HEK293 (cell line): ENCODE measurements around the gene PARD3.

Source experiments
- CTCF ChIA-PET: fragments of 350-600 bp; formaldehyde crosslinking; extraction: SDS; loops from one replicate; lab custom pipeline; 2021; ENCODE audit warnings: antibody characterized with exemption; lab: Yijun Ruan, JAX
- POLR2A ChIA-PET: fragments of 300-600 bp; formaldehyde crosslinking; extraction: SDS; loops from one replicate; lab custom pipeline; 2020; ENCODE audit warnings: antibody characterized with exemption, inconsistent platforms; lab: Yijun Ruan, JAX
- H3K27ac ChIP-seq: fragments of 200-500 bp; sonication (Bioruptor generic); 2 replicates; pipeline ENCODE4 v1.5.1; 2014; ENCODE audit warnings: low read depth, low read length, control low read depth, inconsistent platforms; ENCODE audit errors: extremely low read depth
- H3K36me3 ChIP-seq, 2 experiments: fragments of 200-500 bp in 1 of 2; sonication (Bioruptor generic) in 1 of 2; 1 replicate in 1 of 2; 2 replicates in 1 of 2; pipeline ENCODE4 v1.5.1; 2014 to 2017; ENCODE audit warnings: inconsistent platforms in 2 of 2, low read length in 2 of 2; ENCODE audit not compliant: control insufficient read depth in 2 of 2, insufficient read depth in 1 of 2
- H3K4me1 ChIP-seq: fragments of 200-500 bp; sonication (Bioruptor generic); 2 replicates; pipeline ENCODE4 v1.5.1; 2014; ENCODE audit warnings: mild to moderate bottlenecking, low read length, inconsistent platforms; ENCODE audit not compliant: control insufficient read depth, insufficient read depth
- H3K4me3 ChIP-seq: 2 replicates; pipeline ENCODE4 v1.5.1; 2011; ENCODE audit warnings: low read depth, mild to moderate bottlenecking, control low read depth, low read length, moderate library complexity
- H3K9me3 ChIP-seq: fragments of 200-500 bp; sonication (Bioruptor generic); 2 replicates; pipeline ENCODE4 v1.5.1; 2014; ENCODE audit warnings: low read depth, low read length, inconsistent platforms; ENCODE audit not compliant: control insufficient read depth, insufficient read depth
- MZF1 ChIP-seq: fragments of 450-650 bp; formaldehyde crosslinking; IDR thresholded peaks from 2 replicates; pipeline ENCODE4 v1.5.1; 2017; ENCODE audit warnings: missing biosample characterization, missing genetic modification characterization, borderline replicate concordance
- SCRT2 ChIP-seq: fragments of 450-650 bp; formaldehyde crosslinking; IDR thresholded peaks from 2 replicates; pipeline ENCODE4 v1.5.1; 2016; ENCODE audit warnings: missing biosample characterization, missing genetic modification characterization
- ZNF223 ChIP-seq: fragments of 450-650 bp; formaldehyde crosslinking; IDR thresholded peaks from 2 replicates; pipeline ENCODE4 v1.5.1; 2016; ENCODE audit warnings: missing biosample characterization, missing genetic modification characterization
- ZNF266 ChIP-seq: fragments of 450-650 bp; formaldehyde crosslinking; IDR thresholded peaks from 2 replicates; pipeline ENCODE4 v1.5.1; 2016; ENCODE audit warnings: missing biosample characterization, missing genetic modification characterization, low read depth
- ZNF366 ChIP-seq: fragments of 450-650 bp; formaldehyde crosslinking; conservative IDR thresholded peaks from 2 replicates; pipeline ENCODE4 v1.5.1; 2016; ENCODE audit warnings: missing biosample characterization, missing genetic modification characterization
- ZNF426 ChIP-seq: fragments of 450-650 bp; formaldehyde crosslinking; IDR thresholded peaks from 2 replicates; pipeline ENCODE4 v1.5.1; 2017; ENCODE audit warnings: missing biosample characterization, missing genetic modification characterization, mild to moderate bottlenecking, inconsistent platforms, moderate library complexity
- ZNF561 ChIP-seq: fragments of 450-650 bp; IDR thresholded peaks from 2 replicates; pipeline ENCODE4 v1.5.1; 2018; ENCODE audit warnings: missing biosample characterization, missing genetic modification characterization, borderline replicate concordance
- ZNF629 ChIP-seq: fragments of 450-650 bp; formaldehyde crosslinking; IDR thresholded peaks from 2 replicates; pipeline ENCODE4 v1.5.1; 2017; ENCODE audit warnings: missing biosample characterization, missing genetic modification characterization
- TF ChIP-seq, protein P1 (sequence below): fragments of 450-650 bp; IDR thresholded peaks from 2 replicates; pipeline ENCODE4 v1.5.1; 2018; ENCODE audit warnings: missing biosample characterization, missing genetic modification characterization
- TF ChIP-seq, protein P2 (sequence below): fragments of 450-650 bp; formaldehyde crosslinking; IDR thresholded peaks from 2 replicates; pipeline ENCODE4 v1.5.1; 2016; ENCODE audit warnings: missing biosample characterization, missing genetic modification characterization, borderline replicate concordance
- TF ChIP-seq, protein P3 (sequence below): fragments of 450-650 bp; formaldehyde crosslinking; IDR thresholded peaks from 2 replicates; pipeline ENCODE4 v1.5.1; 2016; ENCODE audit warnings: missing biosample characterization, missing genetic modification characterization, low read depth
- TF ChIP-seq, protein P4 (sequence below): fragments of 450-650 bp; formaldehyde crosslinking; IDR thresholded peaks from 2 replicates; pipeline ENCODE4 v1.5.1; 2017; ENCODE audit warnings: missing biosample characterization, mild to moderate bottlenecking, missing genetic modification characterization, moderate library complexity
- TF ChIP-seq, protein P5 (sequence below): fragments of 450-650 bp; formaldehyde crosslinking; IDR thresholded peaks from 2 replicates; pipeline ENCODE4 v1.5.1; 2016; ENCODE audit warnings: missing biosample characterization, missing genetic modification characterization
- TF ChIP-seq, protein P6 (sequence below): fragments of 450-650 bp; formaldehyde crosslinking; IDR thresholded peaks from 2 replicates; pipeline ENCODE4 v1.5.1; 2016; ENCODE audit warnings: missing biosample characterization, missing genetic modification characterization, borderline replicate concordance
- TF ChIP-seq, protein P7 (sequence below): fragments of 450-650 bp; formaldehyde crosslinking; IDR thresholded peaks from 2 replicates; pipeline ENCODE4 v1.5.1; 2017; ENCODE audit warnings: missing biosample characterization, missing genetic modification characterization

The PARD3 gene

DNA sequence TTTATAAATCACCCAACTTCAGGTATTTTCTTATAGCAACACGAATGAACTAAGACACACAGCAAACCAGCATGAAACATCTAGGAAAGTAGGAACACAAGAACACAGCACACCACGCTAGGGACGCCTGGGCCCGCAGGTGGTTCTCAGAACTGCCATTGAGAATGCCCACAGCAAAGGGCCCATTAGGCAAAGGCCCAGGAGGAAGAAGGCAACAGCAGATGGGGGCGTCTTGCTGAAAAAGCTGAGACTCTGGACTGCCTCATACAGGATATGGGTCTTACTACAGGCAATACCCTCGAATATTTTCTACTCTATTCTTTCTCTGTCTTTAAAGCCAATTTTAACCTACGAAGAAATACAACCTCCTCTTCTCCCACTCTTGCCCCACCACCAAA lies 77.3 kb downstream of the PARD3 start:
- no peak for TF ChIP-seq ZNF266 (tag by site-specific recombination)
- no peak for TF ChIP-seq ZNF366 (tag by site-specific recombination)
- TF ChIP-seq, protein P1, sequence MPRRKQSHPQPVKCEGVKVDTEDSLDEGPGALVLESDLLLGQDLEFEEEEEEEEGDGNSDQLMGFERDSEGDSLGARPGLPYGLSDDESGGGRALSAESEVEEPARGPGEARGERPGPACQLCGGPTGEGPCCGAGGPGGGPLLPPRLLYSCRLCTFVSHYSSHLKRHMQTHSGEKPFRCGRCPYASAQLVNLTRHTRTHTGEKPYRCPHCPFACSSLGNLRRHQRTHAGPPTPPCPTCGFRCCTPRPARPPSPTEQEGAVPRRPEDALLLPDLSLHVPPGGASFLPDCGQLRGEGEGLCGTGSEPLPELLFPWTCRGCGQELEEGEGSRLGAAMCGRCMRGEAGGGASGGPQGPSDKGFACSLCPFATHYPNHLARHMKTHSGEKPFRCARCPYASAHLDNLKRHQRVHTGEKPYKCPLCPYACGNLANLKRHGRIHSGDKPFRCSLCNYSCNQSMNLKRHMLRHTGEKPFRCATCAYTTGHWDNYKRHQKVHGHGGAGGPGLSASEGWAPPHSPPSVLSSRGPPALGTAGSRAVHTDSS: no peak
- TF ChIP-seq ZNF629 (tag by site-specific recombination): no peak
- TF ChIP-seq ZNF561 (tag by site-specific recombination): no peak
- TF ChIP-seq, protein P2, sequence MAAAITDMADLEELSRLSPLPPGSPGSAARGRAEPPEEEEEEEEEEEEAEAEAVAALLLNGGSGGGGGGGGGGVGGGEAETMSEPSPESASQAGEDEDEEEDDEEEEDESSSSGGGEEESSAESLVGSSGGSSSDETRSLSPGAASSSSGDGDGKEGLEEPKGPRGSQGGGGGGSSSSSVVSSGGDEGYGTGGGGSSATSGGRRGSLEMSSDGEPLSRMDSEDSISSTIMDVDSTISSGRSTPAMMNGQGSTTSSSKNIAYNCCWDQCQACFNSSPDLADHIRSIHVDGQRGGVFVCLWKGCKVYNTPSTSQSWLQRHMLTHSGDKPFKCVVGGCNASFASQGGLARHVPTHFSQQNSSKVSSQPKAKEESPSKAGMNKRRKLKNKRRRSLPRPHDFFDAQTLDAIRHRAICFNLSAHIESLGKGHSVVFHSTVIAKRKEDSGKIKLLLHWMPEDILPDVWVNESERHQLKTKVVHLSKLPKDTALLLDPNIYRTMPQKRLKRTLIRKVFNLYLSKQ (tag by site-specific recombination): no peak
- no peak for TF ChIP-seq ZNF426 (tag by site-specific recombination)
- TF ChIP-seq, protein P3, sequence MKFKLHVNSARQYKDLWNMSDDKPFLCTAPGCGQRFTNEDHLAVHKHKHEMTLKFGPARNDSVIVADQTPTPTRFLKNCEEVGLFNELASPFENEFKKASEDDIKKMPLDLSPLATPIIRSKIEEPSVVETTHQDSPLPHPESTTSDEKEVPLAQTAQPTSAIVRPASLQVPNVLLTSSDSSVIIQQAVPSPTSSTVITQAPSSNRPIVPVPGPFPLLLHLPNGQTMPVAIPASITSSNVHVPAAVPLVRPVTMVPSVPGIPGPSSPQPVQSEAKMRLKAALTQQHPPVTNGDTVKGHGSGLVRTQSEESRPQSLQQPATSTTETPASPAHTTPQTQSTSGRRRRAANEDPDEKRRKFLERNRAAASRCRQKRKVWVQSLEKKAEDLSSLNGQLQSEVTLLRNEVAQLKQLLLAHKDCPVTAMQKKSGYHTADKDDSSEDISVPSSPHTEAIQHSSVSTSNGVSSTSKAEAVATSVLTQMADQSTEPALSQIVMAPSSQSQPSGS (tag by site-specific recombination): no peak
- TF ChIP-seq ZNF223 (tag by site-specific recombination): no peak
- TF ChIP-seq, protein P4, sequence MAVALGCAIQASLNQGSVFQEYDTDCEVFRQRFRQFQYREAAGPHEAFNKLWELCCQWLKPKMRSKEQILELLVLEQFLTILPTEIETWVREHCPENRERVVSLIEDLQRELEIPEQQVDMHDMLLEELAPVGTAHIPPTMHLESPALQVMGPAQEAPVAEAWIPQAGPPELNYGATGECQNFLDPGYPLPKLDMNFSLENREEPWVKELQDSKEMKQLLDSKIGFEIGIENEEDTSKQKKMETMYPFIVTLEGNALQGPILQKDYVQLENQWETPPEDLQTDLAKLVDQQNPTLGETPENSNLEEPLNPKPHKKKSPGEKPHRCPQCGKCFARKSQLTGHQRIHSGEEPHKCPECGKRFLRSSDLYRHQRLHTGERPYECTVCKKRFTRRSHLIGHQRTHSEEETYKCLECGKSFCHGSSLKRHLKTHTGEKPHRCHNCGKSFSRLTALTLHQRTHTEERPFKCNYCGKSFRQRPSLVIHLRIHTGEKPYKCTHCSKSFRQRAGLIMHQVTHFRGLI: no peak
- TF ChIP-seq, protein P5, sequence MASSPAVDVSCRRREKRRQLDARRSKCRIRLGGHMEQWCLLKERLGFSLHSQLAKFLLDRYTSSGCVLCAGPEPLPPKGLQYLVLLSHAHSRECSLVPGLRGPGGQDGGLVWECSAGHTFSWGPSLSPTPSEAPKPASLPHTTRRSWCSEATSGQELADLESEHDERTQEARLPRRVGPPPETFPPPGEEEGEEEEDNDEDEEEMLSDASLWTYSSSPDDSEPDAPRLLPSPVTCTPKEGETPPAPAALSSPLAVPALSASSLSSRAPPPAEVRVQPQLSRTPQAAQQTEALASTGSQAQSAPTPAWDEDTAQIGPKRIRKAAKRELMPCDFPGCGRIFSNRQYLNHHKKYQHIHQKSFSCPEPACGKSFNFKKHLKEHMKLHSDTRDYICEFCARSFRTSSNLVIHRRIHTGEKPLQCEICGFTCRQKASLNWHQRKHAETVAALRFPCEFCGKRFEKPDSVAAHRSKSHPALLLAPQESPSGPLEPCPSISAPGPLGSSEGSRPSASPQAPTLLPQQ (tag by site-specific recombination): no peak
- no peak for TF ChIP-seq SCRT2 (tag by site-specific recombination)
- H3K4me3 ChIP-seq: no peak overlapping the region
- H3K9me3 ChIP-seq: no peaks in the 10 kb centered on the region
- H3K4me1 ChIP-seq: peaks cover 17% of the 10 kb centered on the region
- CTCF ChIA-PET: interaction anchor here (0.7 kb wide), 1 partner anchor 247 kb away, joined by 5 read pairs; no protein-coding TSS in a partner anchor
- H3K36me3 ChIP-seq: no peaks in the 10 kb centered on the region
- H3K27ac ChIP-seq: no peak overlapping the region
- POLR2A ChIA-PET: no interaction called here

DNA sequence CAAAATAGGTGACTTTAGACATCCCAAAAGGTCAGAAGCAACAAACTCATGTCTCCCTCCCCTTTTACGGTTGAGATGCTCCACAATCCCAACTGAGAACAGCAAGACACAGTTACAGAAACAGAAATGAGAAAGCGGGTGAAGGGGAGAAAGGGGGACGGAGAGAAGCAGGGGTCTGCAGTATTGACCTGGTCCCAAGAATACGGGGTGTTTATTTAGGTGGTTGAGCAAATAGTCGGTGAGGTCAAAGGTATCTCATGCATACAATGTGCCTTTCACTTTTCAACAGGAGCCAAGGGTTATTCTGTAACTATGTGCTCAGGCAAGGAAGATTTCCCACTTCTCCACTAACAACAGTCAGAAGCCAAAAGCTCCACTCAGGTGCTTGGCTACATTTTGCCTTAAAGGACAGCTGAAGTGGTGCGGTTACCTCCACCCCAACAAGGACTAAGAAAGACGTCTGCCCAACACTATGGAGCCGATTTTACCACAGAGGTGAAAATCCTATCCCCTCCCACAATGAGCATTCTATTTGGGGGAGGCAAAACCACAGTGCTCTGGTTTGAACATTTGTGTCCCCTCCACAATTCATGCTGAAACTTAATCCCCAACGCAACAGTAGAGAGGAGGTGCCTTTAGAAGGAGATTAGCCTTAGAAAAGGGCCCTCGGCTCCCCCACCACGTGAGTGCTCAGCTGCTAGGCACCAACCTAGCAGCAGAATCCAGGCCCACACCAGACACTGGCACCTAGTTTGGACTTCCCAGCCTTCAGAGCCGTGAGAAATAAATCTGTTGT lies 77.9 kb downstream of the PARD3 start:
- CTCF ChIA-PET: interaction anchor here (0.7 kb wide), 1 partner anchor 247 kb away, joined by 5 read pairs; no protein-coding TSS in a partner anchor
- Histone ChIP-seq H3K4me1 (peaks cover 23% of the 10 kb centered on the region), H3K9me3 (no peaks in the 10 kb centered on the region), H3K4me3 (no peak overlapping the region), H3K27ac (no peak overlapping the region), H3K36me3 (no peaks in the 10 kb centered on the region)
- TF ChIP-seq, protein P6, sequence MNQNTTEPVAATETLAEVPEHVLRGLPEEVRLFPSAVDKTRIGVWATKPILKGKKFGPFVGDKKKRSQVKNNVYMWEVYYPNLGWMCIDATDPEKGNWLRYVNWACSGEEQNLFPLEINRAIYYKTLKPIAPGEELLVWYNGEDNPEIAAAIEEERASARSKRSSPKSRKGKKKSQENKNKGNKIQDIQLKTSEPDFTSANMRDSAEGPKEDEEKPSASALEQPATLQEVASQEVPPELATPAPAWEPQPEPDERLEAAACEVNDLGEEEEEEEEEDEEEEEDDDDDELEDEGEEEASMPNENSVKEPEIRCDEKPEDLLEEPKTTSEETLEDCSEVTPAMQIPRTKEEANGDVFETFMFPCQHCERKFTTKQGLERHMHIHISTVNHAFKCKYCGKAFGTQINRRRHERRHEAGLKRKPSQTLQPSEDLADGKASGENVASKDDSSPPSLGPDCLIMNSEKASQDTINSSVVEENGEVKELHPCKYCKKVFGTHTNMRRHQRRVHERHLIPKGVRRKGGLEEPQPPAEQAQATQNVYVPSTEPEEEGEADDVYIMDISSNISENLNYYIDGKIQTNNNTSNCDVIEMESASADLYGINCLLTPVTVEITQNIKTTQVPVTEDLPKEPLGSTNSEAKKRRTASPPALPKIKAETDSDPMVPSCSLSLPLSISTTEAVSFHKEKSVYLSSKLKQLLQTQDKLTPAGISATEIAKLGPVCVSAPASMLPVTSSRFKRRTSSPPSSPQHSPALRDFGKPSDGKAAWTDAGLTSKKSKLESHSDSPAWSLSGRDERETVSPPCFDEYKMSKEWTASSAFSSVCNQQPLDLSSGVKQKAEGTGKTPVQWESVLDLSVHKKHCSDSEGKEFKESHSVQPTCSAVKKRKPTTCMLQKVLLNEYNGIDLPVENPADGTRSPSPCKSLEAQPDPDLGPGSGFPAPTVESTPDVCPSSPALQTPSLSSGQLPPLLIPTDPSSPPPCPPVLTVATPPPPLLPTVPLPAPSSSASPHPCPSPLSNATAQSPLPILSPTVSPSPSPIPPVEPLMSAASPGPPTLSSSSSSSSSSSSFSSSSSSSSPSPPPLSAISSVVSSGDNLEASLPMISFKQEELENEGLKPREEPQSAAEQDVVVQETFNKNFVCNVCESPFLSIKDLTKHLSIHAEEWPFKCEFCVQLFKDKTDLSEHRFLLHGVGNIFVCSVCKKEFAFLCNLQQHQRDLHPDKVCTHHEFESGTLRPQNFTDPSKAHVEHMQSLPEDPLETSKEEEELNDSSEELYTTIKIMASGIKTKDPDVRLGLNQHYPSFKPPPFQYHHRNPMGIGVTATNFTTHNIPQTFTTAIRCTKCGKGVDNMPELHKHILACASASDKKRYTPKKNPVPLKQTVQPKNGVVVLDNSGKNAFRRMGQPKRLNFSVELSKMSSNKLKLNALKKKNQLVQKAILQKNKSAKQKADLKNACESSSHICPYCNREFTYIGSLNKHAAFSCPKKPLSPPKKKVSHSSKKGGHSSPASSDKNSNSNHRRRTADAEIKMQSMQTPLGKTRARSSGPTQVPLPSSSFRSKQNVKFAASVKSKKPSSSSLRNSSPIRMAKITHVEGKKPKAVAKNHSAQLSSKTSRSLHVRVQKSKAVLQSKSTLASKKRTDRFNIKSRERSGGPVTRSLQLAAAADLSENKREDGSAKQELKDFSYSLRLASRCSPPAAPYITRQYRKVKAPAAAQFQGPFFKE: no peak
- TF ChIP-seq, protein P7, sequence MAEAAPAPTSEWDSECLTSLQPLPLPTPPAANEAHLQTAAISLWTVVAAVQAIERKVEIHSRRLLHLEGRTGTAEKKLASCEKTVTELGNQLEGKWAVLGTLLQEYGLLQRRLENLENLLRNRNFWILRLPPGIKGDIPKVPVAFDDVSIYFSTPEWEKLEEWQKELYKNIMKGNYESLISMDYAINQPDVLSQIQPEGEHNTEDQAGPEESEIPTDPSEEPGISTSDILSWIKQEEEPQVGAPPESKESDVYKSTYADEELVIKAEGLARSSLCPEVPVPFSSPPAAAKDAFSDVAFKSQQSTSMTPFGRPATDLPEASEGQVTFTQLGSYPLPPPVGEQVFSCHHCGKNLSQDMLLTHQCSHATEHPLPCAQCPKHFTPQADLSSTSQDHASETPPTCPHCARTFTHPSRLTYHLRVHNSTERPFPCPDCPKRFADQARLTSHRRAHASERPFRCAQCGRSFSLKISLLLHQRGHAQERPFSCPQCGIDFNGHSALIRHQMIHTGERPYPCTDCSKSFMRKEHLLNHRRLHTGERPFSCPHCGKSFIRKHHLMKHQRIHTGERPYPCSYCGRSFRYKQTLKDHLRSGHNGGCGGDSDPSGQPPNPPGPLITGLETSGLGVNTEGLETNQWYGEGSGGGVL: peak; percentile 57
- TF ChIP-seq MZF1 (tag by site-specific recombination): peak; percentile 63; the same call in 1 of the 2 replicates
- POLR2A ChIA-PET: no interaction called here
